ENCODE results near the gene FBXL2.

DNA sequence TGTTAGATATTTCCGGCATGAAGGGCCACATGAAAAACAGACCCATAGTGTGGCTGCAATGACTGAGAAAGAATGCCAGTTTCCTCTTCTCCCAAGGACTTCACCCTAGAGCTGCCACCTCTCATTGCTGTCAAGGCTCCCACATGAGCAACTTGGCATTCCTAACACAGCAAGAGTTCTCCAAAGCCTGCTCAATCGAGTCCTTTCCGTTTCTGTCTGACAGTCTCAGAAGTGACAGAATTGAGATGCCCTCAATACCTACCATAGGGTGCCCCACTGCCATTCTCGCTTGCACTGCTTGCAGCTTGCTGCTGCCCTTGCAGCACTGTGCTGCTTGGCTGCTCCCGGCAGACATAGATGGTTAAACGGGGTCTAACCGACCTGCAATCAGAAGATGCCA is 118.7 kb downstream of the FBXL2 start:
- TF ChIP-seq POLR2A (IDR thresholded peaks at IDR 0.05) (no peak), CTCF (IDR thresholded peaks at IDR 0.05) (no peak)
